NOMO-1 (cell line): ENCODE measurements around the gene MYO1F.
"Not testable (repeated sequence)": the region's sequence is repeated elsewhere in the genome, so short reads cannot be mapped to it uniquely, and the experiment has no call there.

ENCODE experiments used
- DNase-seq, 2 experiments: peaks; one replicate each; lab custom pipeline; 2025; ENCODE audit not compliant: unreplicated experiment in 2 of 2; lab: John Stamatoyannopoulos, UW

MYO1F gene

GRCh38 chr19:8577247-8577646 lies at the start of gene MYO1F:
Gene MYO1F (minus strand): TSS chr19:8577442. CDS start chr19:8577309, 133 bp downstream.
- peak; percentile 66 to 81 for DNase-seq

DNA sequence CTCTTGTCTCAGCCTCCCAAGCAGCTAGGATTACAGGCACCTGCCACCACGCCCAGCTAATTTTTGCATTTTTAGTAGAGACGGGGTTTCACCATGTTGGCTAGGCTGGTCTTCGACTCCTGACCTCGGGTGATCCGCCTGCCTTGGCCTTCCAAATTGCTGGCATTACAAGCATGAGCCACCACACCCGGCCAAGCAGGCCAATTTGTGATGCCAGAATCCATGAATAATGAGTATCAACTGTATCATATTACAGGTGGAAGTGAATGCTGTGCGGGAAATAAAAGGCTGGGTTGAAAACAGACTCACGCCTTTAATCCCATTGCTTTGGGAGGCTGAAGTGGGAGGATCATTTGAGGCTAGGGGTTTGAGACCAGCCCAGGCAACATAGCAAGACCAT lies 49.6 kb upstream of the MYO1F start:
- DNase-seq: no peak

DNA sequence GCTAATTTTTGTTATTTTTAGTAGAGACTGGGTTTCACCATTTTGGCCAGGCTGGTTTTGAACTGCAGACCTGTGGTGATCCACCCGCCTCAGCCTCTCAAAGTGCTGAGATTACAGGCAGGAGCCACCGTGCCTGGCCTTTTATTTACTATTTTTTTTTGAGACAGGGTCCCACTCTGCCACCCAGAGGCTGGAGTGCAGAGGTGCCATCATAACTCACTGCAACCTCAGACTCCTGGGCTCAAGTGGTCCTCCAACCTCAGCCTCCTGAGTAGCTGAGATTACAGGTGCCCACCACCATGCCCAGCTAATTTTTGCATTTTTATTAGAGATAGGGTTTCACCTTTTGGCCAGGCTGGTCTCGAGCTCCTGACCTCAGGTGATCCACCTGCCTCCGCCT lies 45.6 kb upstream of the MYO1F start:
- DNase-seq: not testable (repeated sequence)

DNA sequence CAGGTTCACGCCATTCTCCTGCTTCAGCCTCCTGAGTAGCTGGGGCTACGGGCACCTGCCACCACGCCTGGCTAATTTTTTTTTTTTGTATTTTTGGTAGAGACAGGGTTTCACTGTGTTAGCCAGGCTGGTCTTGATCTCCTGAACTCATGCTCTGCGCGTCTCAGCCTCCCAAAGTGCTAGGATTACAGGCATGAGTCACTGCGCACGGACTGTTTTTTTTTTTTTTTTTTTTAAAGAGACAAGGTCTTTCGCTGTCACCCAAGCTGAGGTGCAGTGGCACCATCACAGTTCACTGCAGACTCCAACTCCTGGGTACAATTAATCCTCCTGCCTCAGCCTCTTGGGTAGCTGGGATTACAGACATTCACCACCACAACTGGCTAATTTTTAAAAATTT lies 41.5 kb upstream of the MYO1F start:
- DNase-seq: no peak

DNA sequence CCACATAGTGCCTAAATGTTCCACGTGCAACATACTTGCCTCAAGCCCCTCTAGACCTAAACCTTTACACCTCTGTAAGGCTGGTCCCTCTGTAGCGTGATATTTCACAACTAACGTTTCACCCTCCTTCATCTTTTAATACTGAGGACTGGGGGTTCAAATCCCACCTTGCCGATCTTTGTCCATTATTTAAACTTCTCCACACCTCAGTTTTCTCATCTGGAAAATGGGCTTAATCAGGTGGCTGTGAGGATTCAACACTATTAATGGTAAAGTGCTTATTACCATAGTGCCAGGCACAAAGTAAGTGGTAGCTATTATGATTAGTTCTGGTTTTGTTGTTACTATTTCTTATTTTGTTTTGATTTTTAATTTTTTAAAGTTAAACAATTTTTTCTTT lies 40.7 kb upstream of the MYO1F start:
- no peak for DNase-seq

DNA sequence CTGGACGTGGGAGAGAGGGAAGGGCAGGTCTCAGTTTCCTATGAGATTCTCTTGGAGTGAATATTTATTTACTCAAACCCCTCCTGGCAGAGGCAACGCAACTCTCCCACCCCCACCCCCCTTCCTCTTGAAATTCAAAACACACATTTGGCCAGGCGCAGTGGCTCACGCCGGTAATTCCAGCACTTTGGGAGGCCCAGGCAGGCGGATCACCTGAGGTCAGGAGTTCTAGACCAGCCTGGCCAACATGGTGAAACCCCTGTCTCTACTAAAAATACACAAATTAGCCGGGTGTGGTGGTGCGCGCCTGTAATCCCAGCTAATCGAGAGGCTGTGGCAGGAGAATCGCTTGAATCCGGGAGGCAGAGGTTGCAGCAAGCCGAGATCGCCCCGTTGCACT lies 40.1 kb upstream of the MYO1F start:
- not testable (repeated sequence) for DNase-seq

GRCh38 chr19:8616861-8617260 lies 39.6 kb upstream of the MYO1F start:
- DNase-seq: no peak

- DNase-seq: peak; percentile 67 to 74
Measured at GRCh38 chr19:8615813-8616596, 38.8 kb upstream of the MYO1F start.

GRCh38 chr19:8615024-8615423 lies 37.8 kb upstream of the MYO1F start:
- DNase-seq: no peak

GRCh38 chr19:8614455-8614854 lies 37.2 kb upstream of the MYO1F start:
- no peak for DNase-seq

DNA sequence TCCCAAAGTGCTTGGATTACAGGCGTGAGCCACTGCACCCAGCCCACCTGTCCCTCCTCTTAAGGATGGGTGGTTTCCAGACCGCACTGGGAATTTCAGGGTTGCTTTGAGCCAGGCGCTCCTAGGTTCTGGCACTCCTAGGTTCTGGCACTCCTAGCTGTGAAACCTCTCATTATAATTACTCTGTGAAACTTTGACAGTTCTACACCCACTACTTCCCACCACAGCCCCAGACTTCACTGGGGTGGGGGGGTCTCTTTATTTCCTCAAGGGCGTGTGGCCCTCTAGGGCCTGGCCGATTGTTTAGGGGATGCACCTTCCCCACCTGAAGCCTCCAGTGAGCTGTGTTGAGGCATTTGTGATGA lies 35.5 kb upstream of the MYO1F start:
- no peak for DNase-seq

DNA sequence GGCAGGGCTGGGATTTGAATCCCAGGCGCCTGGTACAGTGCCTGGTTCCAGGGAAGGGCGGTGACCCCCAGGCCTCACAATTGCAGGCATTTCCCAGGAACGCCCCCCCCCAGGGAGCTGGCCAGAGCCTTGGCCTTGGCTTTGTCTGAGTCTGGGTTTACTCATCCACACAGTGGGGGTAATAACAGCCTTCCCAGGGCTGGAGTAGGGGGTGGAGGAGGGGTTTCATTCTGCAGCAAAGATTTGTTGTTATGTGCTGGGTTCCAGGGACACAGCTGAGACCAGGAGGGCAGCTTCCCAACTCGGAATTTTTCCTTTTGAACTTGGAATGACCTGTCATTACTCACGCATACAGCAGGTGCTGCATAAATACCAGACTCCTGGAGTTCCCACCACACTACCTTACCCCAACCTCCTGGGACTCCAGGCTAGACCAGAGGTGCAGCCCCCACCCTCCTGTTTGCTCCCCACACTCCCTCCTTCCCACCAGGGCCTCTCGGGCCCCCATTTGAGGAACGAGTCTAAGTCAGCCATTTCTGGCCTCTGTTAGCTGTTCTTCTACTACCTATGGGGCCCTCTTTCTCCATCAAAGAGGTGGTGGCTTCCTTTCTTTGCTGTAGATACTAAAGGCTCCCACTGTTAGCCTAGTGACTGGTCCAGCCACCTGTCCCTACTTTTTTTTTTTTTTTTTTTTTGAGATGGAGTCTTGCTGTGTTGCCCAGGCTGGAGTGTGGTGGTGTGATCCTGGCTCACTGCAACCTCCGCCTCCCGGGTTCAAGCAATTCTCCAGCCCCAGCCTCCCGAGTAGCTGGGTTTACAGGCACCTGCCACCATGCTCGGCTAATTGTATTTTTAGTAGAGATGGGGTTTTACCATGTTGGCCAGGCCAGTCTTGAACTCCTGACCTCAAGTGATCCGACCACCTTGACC lies 34.9 kb upstream of the MYO1F start:
- DNase-seq: peak; percentile 17 to 21

DNA sequence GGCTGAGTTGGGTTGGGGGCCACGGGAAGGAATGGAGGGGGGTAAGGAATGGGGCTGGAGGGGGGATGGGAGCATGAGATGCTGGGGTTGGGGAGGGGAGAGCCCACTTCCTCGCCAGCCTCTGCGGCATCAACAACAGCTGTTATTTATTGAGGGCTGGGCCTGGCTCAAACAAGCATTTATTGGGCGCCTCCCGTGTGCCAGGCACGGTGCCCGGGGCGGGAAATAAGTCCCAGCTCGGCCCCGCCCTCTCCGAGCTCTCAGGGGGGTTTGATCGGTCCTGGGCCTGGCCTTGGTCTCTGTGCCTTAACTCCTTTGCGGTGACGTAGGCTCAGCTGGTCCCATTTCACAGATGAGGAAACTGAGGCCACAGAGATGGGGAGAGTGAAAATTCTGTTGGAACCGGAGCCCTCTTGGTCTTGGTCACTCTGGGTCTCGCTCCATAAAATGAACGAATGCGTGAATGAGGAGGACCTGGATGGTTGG lies 34.2 kb upstream of the MYO1F start:
- DNase-seq: no peak

- DNase-seq: no peak
Measured at GRCh38 chr19:8610936-8611300, 33.7 kb upstream of the MYO1F start.

DNA sequence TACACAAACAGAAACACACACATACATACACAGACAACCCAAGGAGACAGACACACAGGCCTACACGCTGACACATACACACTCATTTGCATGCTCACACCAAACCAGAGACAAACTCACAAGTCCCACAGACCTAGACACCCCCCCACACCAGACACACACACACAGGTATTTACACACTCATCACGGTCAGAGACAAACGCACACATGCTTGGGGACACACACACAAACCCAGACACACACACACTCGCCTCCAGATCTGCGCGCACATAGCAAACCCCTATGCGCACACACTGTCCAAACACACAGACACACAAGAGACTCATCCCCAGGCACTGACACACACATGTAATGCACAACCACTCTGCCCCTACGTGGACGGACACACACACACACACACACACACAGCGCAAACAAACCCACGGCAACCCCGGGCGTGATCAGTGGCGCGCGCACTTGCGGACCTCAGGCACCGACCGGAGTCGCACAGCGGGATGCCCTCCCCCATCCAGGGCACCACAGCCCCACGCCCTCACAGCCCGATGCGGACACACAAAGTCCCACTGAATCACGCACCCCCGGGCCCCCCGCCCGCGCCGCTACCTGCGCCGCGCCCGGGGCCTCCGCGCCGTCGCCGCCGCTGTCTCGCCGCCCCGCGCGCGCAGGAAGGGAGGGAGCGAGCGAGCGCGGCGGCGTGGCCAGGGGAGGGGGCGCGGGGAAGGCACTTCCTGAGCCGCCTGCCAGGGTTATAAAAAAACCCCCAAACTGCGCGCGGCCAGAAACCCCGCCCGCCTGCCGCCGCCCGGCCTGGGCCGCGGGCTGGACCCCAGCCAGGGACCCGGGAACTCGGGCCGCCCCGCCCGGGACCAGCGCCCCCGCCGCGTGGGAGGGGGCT lies 33.0 kb upstream of the MYO1F start, which contains the start of gene ADAMTS10:
Gene ADAMTS10, minus strand, starts transcription at position 675 of the 895 bp plus-strand sequence. CDS start 5,005 bp downstream, outside the sequence.
- DNase-seq: no peak

DNA sequence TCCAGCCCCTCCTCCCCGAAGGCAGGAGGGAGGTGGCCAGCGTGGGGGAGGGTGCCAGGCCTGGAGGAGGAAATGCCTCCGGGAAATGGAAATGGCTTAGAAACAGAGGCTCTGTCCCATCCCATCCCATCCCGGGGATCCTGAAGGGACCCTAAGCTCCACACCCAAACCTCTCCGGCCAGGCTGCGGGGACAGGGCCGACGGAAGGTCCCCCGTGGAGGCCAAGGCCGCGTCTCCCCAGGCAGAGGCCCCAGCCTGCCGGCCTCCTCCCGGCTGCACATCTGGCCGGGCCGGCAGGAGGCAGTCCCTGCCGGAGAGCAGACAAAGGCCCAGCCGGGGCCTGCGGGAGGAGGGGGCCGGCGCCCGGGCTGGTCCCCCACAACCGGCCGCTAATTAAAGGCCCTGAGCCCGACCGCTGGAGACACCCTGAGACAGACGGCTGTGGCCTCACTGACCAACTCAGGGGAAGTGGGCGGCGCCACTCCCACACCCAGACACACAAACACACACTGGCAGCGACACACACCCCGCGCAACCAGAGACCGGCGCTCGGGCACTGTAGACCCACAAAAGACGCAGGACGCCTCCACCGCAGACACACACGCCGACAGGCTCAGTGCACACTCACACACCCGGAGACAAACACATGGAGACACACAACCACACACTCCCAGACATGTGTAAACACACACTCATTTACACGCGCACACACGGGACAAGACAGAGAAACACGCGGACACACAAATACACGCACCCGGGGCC lies 32.2 kb upstream of the MYO1F start:
- peak in 1 of 2 experiments; percentile 25 for DNase-seq

GRCh38 chr19:8608941-8609278 lies 31.7 kb upstream of the MYO1F start:
- no peak for DNase-seq

DNA sequence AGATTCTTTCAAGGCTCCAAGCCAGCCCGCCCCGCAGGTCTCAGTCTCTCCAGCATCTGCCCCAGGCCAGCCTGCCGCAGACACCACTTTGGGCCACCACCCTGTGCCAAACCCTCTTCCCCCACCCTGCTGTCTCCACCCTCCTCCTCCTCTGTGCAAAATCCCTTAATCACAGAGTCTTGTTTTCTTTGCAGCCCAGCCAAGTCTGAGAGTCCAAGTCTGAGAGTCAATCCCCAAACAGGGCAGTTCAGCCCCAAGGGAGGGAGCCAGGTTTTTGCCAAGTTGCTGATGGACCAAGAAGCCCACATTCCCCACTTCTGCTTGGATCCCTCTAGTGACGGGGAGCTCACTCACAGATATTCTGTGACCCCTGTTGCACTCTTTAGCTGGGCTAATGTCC lies 30.1 kb upstream of the MYO1F start:
- no peak for DNase-seq

DNA sequence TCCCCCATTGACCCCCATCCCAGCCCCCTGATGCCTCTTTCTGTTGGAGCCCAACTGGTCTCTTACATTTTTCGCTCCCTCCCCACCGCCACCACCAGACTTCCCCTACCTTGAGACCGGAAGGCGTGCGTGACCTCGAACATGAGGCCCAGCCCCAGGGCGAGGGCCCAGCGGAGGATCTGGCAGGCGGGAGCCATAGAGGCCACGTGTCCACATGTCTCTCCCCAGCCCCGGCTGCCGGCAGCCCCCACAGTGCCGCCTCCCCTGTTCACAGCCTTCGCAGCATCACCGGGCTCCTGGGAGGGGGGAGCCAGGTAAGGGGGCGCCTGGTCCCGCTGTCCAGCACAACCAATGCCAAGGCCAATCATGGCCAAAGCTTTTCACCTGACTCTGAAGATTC lies 28.3 kb upstream of the MYO1F start:
- DNase-seq: no peak

- DNase-seq: no peak
Measured at GRCh38 chr19:8601796-8602195, 24.6 kb upstream of the MYO1F start.
